AG08395 (cell line): ENCODE data around the gene UBE3D.
A peak's percentile ranks its signal among the peaks of the same experiment; 100 is the strongest.
"Not testable (repeated sequence)": the region's sequence is repeated elsewhere in the genome, so short reads cannot be mapped to it uniquely, and the experiment has no call there.

ENCODE experiments used
- DNase-seq: peaks from one replicate; pipeline ENCODE4 v3.0.0; 2012; ENCODE audit warnings: mixed read lengths, low spot score

UBE3D gene

DNA sequence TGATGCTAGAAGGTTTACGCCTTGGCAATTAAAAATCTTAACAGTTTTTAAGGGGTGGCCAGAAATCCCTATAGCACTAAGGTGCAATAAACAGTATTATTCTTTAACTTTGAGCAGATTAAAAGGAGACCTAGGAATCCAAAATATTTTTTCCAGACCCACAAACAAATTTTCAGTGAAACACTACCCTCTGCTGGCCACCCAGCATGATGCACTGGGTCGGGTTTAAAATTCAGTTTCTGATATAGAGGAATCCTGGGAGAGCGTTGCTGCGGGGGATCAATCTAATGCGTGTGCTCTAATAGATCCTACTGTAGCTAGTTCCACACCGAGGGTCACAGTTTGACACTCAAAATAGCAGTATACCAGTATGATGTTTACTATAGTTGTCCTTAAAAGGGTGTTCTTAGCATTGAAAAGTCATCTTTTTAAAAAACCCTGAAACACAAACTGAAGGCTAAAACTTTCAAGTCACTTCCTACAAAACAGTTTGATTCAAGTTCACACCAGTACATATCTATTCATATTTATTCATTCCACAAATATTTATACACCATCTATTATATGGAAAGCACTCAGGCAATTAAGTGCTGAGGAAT is 10.2 kb downstream of the UBE3D start:
- peak; percentile 71 for DNase-seq

DNA sequence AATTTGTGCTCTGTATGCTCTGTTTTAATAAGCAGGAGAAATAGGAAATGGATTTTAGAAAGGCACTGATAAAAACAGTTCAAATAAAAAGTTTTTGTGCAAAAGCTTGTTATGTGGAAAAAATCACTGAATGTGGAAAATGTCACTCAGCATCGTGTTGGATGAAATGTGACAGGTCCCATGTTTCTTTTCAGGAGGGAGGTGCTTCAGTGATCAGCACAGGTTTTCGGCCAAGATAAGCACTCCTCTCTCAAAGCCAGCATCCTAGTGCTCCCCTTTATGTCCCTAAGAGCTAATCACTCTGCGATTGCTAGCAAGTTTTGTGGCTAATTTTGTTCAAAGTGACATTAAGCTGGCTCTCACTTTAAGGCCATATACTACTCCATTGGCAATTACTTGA is 12.0 kb downstream of the UBE3D start:
- no peak for DNase-seq

DNA sequence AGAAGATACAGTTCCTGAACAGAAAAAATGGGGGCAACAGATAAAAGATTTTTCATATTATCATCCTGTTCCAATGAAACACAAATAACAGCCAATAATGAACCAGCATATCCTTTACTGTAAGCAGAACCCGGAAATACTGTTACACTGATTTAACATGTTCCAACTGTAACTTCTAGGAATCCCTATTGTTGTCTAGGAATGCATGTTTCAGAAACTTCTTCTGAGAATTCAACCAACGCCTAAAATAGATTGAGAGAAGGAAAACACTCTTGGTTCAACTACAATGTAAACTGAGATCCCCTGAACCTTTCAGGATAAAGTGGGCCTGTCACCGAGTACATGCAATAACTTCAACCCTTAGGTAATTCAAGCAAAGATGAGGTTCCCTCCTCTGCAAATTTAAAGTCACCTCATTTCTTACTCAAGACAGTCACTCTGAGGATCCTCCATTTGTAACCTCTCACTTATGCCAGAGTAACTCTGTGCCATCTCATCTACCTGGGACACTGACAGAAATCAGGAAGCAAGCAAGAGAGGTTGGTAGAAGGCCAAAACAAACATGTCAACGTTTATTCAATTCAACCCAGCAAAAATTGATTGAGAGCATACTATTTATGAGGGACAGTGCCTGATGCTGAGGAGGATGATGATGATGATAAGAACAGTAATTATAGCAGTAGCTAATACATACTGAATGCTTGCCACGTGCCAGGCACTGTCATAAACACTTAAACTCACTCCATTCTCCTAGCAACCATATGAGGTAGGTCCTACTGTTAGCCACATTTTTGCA is 14.1 kb downstream of the UBE3D start:
- DNase-seq, result no peak

DNA sequence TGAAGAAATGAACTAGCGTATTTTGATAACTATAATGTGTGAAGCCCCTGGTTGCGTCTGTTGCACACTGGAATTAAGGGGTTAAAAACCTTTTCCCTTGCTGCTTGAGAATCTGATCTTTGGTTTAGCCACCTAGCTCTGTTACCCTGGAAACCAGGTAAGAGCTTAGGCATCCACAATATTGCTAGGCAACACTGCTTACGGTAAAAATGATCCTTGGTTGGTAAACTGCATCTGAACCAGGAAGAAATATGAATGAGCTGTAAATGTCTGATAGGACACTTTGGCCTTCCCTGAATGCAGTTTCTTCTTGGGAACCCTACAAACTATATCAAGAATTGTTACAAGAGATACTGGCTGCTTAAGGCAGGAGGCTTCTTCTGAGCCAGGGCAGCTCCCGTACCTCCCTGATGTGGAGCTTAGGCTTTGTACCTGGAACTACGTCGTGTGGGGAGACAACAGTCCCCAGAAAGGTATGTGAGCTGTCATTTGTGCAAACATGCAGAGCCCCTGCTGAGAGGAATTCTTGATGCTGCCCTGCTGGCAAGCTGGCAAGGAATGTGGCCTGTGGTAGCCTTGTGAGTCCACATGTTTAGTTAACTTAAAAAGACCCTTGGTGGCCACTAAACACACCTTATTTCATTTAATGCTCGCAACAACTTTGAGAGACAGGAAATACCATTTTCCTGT is 18.4 kb downstream of the UBE3D start:
- no peak for DNase-seq

DNA sequence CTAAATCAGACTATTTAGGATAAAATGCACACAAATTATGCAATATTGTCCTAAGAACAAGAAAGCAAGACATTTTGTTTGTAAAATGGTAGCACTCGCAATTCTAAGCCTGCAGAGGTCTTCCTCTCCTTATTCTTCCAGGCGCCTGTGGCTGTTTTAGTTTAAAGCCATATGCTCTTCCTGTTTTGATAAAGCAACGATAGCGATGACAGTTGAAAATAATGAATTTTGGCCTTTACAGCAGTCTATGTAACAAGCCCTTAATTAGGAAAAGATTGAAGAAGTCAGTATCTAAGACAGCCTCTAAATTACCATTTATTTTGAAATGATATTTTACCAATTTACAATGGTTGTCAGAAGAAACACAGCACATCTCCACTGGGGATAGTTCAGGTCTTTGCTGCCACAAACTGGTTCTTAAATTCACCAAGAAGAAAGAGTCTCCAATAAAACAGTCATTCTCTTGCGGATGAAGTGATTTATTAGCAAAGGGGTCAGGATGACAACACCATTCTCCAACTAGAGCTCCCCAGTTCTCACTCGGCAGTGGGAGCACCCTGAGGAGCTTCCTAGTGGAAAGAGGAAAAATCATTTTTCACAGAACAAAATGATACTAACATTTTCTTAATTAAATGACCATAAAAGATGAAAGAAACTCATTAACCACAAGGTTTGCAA is 21.4 kb downstream of the UBE3D start:
- DNase-seq, result no peak

DNA sequence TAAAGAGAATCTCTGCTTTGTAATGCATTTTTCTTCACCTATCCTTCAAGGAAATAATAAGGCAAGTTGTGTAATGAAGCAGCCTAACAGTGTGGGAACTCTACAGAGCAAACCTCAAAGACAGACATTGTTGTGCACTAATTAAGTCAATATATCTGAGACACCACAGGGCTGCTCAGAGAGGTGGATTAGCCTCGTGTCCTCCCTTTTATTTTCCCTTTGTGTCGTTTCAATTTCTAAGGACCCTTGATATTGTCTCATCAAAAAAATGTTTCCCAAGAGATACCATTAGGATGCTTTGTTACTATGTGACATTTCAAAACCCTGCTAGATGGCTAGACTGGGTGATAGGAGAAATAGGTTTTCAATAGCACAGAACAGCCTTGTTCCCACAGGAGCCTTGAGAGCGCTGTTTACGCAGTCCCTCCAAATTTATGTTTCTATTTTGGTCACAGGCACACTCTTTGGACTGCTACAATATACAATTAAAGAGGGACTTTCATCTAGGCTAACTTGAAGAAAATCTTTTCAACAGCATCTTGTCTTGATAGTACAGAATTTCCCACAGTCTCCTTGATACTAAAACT is 23.1 kb downstream of the UBE3D start:
- no peak for DNase-seq

DNA sequence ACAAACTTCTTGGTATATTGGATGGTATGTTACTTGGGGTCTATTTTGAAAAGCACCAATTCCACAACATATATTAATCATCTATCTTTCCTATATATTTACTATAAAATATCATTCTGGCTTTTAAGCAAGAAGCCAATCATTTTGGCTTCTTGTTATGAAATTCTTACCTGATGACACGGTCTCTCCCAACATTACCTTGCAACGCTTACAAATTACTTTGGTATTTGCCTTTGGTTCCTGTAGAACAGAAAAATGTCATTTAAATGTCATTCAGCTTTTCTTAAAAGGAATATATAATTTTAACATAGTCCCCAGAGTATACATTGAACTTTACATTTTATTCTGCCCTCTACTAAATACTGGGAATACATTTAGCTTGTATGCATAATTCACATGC is 27.4 kb downstream of the UBE3D start:
- no peak for DNase-seq

DNA sequence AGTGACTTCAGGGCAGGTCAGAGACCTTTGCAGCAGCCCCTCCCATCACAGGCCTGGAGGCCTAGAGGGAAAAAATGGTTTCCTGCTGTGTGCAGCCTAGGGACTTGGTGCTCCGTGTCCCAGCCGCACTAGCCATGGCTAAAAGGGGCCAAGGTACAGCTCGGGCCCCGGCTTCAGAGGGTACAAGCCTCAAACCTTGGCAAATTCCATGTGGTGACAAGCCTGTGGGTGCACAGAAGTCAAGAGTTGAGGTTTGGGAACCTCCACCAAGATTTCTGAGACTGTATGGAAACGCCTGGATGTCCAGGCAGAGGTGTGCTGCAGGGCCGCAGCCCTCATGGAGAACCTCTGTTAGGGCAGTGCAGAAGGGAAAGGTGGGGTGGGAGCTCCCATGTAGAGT is 34.0 kb downstream of the UBE3D start:
- no peak for DNase-seq

DNA sequence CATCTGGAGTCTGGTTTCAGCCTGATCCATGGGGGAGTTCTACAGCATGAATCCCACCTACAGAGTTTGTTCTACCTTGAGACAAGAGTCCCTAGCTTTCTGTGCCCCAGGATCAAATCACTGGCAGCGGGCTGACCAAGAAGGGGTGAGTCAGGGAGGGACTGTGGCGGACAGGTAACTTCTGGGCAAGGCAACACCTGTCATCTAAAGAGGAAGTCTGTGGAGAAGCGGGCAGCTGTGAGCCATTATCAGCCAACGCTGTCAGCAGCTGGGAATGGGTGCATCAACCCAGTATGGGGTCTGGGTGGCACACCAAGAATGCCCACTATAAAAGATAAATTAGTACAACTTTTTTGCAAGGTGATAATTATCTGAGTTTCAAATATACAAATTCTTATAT is 45.9 kb downstream of the UBE3D start:
- no peak for DNase-seq

DNA sequence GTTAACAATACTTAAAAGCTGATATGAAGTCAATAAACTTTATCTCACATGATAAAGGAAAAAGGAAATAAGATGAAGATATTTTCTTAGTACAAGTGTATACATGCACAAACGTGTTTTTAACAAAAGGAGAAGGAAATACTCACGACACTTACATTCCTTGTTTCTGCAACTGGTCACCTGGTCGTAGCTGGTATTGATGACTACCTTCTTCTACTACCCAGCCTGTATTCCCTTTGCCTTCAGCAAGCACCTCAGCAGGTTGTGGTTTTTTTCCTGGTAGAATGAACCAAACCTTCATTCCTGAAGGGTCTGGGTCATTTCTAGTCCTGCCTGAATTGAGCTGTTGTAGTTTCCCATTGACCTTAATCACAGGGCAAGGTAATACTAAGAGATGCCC is 54.5 kb downstream of the UBE3D start:
- DNase-seq, result not testable (repeated sequence)

DNA sequence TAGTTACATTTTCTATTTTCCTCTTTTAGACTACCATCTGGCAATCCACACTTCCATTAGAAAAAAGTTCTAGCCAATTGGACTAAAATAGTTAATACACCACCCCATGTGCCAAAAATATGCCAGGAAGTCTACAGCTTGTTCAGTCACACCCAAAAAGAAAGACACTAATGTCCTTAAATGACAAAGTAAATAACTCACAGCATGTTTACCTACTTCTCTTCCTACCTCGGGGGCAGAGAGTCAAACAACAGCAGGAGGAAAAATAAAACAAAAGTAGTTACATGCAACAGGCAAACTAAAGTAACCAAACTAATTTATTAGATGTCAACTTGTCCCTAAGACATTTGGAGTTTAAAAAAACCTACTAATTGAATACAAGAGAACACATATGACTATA is 57.0 kb downstream of the UBE3D start:
- DNase-seq, result no peak

DNA sequence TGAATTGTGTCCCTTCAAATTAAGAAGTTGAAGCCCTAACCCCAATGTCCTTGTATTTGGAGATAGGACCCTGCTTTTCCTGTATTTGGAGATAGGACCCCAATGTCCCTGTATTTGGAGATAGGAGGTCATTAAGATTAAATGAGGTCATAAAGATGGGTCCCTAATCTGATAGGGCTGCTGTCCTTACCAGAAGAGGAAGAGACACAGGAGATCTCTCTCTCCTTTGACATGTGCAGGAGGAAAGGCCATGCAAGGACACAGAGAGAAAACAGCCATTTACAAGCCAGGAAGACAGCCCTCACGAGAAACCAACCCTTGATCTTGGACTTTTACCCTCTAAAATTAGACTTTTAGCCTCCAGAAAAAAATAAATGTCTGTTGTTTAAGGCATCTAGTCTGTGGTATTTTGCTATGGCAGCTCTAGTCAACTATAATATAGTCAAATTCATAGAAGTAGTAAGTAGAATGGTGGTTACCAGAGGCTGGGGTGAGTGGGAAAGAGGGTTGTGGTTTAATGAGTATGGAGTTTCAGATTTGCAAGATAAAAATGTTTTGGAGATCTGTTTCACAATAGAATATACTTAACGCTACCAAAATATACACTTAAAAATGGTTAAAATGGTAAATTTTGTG is 59.3 kb downstream of the UBE3D start:
- DNase-seq, result no peak

DNA sequence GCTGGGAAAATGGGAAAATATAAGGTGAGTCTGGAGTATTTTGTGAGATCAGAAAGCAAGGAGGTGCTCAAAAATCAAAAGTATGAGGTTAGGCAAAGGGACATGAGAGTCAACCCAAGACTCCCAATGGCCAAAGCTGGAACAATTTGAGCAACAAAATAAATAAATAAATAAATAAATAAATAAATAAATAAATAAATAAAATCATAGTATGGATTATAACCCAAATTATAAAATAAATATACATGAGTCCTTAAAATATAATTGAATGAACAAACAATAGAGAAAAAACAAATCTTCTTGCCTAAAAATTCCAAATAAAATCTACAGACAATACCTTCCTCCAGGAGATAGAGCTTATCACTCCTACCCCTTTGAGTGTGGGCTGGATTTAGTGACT is 69.5 kb downstream of the UBE3D start:
- no peak for DNase-seq

DNA sequence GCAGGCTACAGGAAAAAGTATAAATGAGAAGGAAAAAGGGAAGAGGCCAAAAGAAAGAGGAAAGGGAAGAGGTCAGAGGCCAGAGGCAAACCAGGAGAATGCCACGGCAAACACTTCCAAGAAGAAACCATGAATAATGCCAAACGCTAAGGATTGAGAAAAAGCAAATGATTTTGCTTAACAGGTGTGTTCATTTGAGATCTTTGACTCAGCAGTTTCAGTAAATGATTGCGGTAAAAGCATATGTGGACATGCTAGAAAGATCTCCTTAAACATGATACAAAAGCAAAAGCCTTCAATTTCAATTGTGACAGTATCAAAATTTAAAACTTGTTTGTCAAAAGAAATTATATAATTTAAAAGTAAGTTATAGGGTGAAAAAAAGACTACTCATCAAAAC is 70.6 kb downstream of the UBE3D start:
- DNase-seq, result no peak

DNA sequence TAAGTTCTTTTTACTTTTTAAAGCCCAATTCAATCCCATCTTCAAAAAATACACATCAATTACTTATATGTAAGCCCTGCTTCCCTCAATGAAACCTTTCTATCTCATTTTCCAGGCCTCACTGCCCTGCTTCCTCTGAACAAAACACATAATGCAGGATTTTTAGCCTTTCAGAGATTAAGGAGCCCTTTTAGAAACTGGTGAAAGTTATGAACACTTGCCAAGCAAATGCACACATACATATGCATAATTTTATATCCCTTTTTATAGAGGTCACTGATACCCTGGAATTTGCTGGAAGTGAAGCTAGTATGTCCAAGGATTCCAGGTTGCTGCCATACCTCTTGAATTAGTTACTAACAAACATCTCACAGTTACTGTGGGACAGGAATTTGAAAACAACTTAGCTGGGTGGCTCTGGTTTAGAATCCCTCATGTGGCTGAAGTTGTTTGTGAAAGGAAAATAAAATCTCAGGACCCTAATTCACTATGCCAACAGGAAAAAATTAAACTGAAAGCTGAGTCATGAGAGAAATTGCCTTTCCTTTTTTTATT is 75.8 kb downstream of the UBE3D start:
- DNase-seq, result peak; percentile 33

DNA sequence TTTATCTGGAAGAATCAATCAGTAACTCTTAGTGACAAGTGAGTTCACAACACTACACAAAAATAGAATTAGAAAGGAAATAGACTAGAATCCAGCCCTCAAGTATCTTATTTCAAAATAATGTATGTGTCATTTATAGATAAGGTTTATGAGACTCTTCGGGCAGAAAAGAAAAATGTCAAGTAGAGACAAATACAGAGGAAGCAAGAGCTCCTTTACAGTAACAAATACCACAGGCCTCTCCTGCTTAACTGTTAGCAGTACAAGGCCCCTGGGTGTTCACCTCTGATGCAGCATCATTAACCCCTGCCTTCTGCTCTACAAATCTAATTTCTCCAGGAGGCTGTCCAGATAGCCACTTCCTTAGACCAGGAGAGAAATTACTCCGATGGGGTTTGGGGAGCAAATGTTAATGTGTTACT is 76.7 kb downstream of the UBE3D start:
- no peak for DNase-seq

DNA sequence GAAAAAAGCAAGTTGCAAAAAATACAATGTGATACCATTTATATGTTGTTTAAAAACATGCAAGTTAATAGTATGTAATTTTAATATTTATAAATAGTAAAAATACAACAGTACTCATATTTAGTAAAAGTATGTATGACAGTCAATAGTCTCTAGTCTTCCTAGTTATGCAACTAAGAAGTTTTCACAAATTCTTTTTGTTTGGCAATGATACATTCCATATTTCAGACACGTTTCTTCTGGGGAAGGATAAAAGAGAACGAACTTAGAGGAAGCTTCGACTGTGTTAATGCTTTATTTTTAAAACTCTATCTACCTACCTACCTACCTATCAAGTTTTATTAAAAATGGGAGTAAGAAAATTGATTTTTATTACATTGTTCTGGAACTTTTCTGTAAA is 77.7 kb downstream of the UBE3D start:
- no peak for DNase-seq

DNA sequence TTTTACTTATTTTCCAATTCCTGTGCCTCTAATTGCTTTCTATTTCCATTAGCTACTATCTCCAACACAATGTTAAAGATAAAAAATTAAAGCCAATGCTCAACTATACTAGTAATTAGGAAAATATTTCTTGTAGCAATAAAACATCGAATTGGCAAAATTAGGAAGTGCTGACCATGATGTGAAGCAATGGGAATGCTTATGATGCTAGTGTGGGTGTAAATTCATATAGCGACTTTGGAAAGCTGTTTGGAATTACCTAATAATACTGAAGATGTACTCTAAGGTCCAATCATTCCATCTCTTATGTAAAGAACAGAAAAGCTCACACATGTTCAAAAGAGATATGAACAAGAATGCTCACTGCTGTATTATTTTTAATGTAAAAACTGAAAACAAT is 78.2 kb downstream of the UBE3D start:
- DNase-seq, result no peak

DNA sequence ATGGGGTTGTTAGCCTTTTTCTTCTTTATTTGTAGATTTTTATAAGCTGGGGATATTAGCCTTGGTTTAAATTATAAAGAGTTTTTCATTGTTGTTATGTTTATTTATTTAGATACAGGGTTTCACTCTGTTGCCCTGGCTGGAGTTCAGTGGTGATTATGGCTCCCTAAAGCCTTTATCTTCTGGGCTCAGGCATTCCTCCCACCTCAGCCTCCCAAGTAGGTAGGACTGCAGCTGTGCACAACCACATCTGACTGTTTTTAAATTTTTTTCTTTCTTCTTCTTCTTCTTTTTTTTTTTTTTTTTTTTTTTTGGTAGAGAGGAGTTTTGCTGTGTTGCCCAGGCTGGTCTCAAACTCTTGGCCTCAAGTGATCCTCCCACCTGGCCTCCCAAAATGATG is 80.9 kb downstream of the UBE3D start:
- no peak for DNase-seq

DNA sequence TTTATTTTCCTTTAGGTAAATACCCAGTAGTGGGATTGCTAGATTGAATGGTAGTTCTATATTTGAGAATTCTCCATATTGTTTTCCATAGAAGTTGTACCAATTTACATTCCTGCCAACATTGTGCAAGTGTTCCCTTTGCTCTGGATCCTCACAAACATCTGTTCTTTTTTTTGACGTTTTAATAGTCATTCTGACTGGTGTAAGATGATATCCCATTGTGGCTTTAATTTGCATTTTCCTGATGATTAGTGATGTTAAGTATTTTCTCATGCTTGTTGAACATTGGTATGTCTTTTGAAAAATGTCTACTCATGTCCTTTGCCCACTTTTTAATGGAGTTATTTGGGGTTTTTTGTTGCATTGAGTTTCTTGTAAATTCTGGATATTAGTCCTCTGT is 85.6 kb downstream of the UBE3D start:
- no peak for DNase-seq

DNA sequence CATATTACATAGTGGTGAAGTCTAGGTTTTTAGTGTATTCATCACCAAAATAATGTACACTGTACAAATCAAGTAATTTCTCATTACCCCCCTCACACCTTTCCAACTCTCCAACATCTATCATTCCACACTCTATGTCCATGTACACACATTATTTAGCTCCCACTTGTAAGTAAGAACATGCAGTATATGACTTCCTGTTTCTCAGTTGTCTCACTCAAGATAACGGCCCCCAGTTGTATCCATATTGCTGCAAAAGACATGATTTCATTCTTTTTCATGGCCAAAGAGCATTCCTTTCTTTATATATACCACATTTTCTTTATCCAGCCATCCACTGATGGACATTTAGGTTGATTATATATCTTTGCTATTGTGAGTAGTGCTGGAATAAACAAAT is 86.0 kb downstream of the UBE3D start:
- no peak for DNase-seq
